BLaER1 treated with 17β-estradiol and CSF1 and Interleukin-3, amounts not matched to agents 10 nM and 100 nM (cell line): ENCODE data around the gene CLIP2.
"Not testable (repeated sequence)": the region's sequence is repeated elsewhere in the genome, so short reads cannot be mapped to it uniquely, and the experiment has no call there.

Experiments
- H3K27ac ChIP-seq, 11 experiments: shearing (Covaris generic); formaldehyde crosslinking; 2 replicates each; pipeline ENCODE4 v1.8.1; 2022
- H3K27me3 ChIP-seq, 11 experiments: shearing (Covaris generic); formaldehyde crosslinking; 2 replicates each; pipeline ENCODE4 v1.8.1; 2022
- H3K36me3 ChIP-seq, 11 experiments: shearing (Covaris generic); formaldehyde crosslinking; 2 replicates each; pipeline ENCODE4 v1.8.1; 2022
- H3K4me1 ChIP-seq, 10 experiments: shearing (Covaris generic); formaldehyde crosslinking; 2 replicates each; pipeline ENCODE4 v1.8.1; 2022
- H3K4me2 ChIP-seq, 11 experiments: shearing (Covaris generic); formaldehyde crosslinking; 2 replicates each; pipeline ENCODE4 v1.8.1; 2022
- H3K4me3 ChIP-seq, 10 experiments: shearing (Covaris generic); formaldehyde crosslinking; 2 replicates each; pipeline ENCODE4 v1.8.1; 2022
- H3K9ac ChIP-seq, 11 experiments: shearing (Covaris generic); formaldehyde crosslinking; 2 replicates each; pipeline ENCODE4 v1.8.1; 2022
- H3K9me3 ChIP-seq, 11 experiments: shearing (Covaris generic); formaldehyde crosslinking; replicated peaks in 1 of 11; 2 replicates each; pipeline ENCODE4 v1.8.1; 2022
- H4K20me1 ChIP-seq, 11 experiments: shearing (Covaris generic); formaldehyde crosslinking; 2 replicates each; pipeline ENCODE4 v1.8.1; 2022
- Cebpa-rat ChIP-seq, 11 experiments: shearing (Covaris generic); IDR thresholded peaks; 2 replicates each; pipeline ENCODE4 v1.8.1; 2022

CLIP2 gene

DNA sequence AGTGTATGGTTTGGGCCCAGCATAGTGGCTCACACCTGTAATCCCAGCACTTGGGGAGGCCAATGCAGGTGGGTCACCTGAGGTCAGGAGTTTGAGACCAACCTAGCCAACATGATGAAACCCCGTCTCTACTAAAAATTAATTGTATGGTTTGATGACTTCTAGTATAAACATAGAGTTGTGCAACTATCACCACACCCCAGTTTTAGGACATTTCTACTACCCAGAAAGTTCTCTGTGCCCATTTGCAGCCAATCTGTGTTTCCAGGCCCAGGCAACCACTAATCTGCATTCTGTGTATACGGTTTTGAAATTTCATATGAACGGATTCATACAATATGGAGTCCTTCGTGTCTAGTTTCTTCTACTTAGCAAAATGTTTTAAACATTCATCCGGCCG, 20.0 kb downstream of the CLIP2 start:
- Histone ChIP-seq H3K27me3 (no peaks in the 10 kb centered on the region), H4K20me1 (peaks cover 75 to 100% (median 91%) of the 10 kb centered on the region in 11 experiments)
- TF ChIP-seq Cebpa-rat (IDR thresholded peaks at IDR 0.05): no peak

DNA sequence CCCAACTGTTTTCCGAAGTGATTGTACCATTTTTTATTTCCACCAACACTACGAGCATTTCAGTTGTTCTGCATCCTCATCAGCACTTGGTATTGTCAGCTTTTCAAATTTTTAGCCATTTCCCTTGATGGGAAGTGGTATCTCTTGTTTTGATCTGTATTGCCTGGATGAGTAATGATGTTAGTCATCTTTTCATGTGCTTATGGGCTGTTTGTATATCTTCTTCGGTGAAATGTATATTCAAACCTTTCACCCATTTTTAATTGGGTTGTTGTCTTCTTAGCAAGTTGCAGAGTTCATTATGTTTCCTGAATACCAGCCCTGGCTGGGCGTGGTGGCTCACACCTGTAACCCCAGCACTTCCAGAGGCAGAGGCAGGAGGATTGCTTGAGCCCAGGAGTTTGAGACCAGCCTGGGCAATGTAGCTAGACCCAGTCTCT, 22.1 kb downstream of the CLIP2 start:
- 0 out of 20 replicates have a peak overlapping the region, but pooled peaks of 1 of the 10 experiments have one; percentile 18 for H3K4me3 ChIP-seq
- H3K4me2 ChIP-seq: peak overlapping the region; percentile 3 to 85 (median 49); a peak in 14 of 22 replicates
- H3K27me3 ChIP-seq: no peaks in the 10 kb centered on the region
- H3K36me3 ChIP-seq: peaks cover 5 to 54% (median 30%) of the 10 kb centered on the region in 11 experiments; a peak in 18 of 22 replicates
- peaks cover 36 to 85% (median 66%) of the 10 kb centered on the region in 10 experiments for H3K4me1 ChIP-seq
- peak overlapping the region in 1 of 11 experiments; percentile 38; a peak in 1 of 22 replicates for H3K27ac ChIP-seq
- no peak for TF ChIP-seq Cebpa-rat (IDR thresholded peaks at IDR 0.05)
- H3K9ac ChIP-seq: no peak overlapping the region
- H4K20me1 ChIP-seq: peaks cover 72 to 100% (median 89%) of the 10 kb centered on the region in 11 experiments
- H3K9me3 ChIP-seq: peaks cover 7 to 19% (median 14%) of the 10 kb centered on the region in 11 experiments; a peak in 21 of 22 replicates

More for the DNA sequence above, 20.0 kb downstream of the CLIP2 start:
- H3K9ac ChIP-seq: no peak overlapping the region
- H3K4me2 ChIP-seq: peak overlapping the region in 1 of 11 experiments; percentile 1; a peak in 1 of 22 replicates
- no peak overlapping the region for H3K27ac ChIP-seq
- H3K4me3 ChIP-seq: no peak overlapping the region
- peaks cover 5 to 51% (median 30%) of the 10 kb centered on the region in 11 experiments; a peak in 17 of 22 replicates for H3K36me3 ChIP-seq
- H3K9me3 ChIP-seq: peaks cover 7 to 19% (median 14%) of the 10 kb centered on the region in 11 experiments; a peak in 21 of 22 replicates
- H3K4me1 ChIP-seq: peaks cover 48 to 95% (median 77%) of the 10 kb centered on the region in 10 experiments

DNA sequence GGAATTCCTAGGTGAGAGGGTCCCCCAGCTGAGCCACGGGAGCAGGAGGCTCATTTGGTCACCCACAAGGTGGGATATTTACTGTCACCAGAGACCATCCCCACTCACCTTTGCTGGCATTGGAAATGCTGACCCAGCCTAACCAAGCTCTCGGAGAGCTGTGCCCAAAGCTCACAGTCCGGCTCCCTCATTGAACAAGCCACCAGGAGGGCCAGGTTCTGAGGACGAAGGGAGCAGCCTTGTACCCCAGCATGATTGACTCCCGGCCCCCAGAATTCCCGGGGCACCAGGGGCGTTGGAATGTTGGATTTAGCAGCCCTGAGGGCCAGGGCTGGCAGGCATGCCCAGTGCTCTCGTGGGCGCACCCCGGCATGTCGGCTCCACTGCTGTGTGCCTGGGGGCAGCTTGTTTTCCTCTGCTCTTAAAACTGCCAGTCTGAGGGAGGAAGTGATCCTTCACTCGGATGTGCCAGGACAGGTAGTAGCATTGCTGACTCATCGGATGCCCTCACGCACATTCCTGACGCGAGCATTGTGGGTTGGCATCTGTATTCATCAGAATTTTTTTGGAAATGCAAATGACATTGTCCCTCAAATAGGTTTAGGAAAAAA, 23.3 kb downstream of the CLIP2 start:
- peaks cover 72 to 100% (median 89%) of the 10 kb centered on the region in 11 experiments for H4K20me1 ChIP-seq
- H3K4me1 ChIP-seq: peaks cover 24 to 73% (median 54%) of the 10 kb centered on the region in 10 experiments
- peak overlapping the region in 5 of 11 experiments; percentile 3 to 46 (median 42); a peak in 9 of 22 replicates for H3K27ac ChIP-seq
- H3K9ac ChIP-seq: peak overlapping the region in 5 of 11 experiments; percentile 9 to 46 (median 42); a peak in 5 of 22 replicates
- peaks cover 7 to 19% (median 14%) of the 10 kb centered on the region in 11 experiments; a peak in 21 of 22 replicates for H3K9me3 ChIP-seq
- peak overlapping the region; percentile 33 to 85 (median 60) for H3K4me2 ChIP-seq
- H3K27me3 ChIP-seq: no peaks in the 10 kb centered on the region
- no peak for TF ChIP-seq Cebpa-rat (IDR thresholded peaks at IDR 0.05)
- H3K4me3 ChIP-seq: no peak overlapping the region
- H3K36me3 ChIP-seq: peaks cover 14 to 66% (median 40%) of the 10 kb centered on the region in 11 experiments

DNA sequence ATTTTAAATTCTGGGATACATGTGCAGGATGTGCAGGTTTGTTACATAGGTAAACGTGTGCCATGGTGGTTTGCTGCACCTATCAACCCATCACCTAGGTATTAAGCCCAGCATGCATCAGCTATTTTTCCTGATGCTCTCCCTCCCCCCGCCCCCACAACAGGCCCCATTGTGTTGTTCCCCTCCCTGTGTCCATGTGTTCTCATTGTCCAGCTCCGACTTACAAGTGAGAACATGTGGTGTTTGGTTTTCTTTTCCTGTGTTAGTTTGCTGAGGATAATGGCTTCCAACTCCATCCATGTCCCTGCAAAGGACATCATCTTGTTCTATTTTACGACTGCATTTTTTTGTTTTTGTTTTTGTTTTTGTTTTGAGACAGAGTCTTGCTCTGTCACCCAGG, 26.7 kb downstream of the CLIP2 start:
- not testable (repeated sequence) for H3K4me2 ChIP-seq, H3K27ac ChIP-seq, H3K4me3 ChIP-seq, H3K27me3 ChIP-seq, H3K9me3 ChIP-seq, H3K9ac ChIP-seq
- peaks cover 35 to 56% (median 44%) of the 10 kb centered on the region in 10 experiments for H3K4me1 ChIP-seq
- peaks cover 63 to 100% (median 97%) of the 10 kb centered on the region in 11 experiments for H4K20me1 ChIP-seq
- H3K36me3 ChIP-seq: peaks cover 34 to 67% (median 48%) of the 10 kb centered on the region in 11 experiments

DNA sequence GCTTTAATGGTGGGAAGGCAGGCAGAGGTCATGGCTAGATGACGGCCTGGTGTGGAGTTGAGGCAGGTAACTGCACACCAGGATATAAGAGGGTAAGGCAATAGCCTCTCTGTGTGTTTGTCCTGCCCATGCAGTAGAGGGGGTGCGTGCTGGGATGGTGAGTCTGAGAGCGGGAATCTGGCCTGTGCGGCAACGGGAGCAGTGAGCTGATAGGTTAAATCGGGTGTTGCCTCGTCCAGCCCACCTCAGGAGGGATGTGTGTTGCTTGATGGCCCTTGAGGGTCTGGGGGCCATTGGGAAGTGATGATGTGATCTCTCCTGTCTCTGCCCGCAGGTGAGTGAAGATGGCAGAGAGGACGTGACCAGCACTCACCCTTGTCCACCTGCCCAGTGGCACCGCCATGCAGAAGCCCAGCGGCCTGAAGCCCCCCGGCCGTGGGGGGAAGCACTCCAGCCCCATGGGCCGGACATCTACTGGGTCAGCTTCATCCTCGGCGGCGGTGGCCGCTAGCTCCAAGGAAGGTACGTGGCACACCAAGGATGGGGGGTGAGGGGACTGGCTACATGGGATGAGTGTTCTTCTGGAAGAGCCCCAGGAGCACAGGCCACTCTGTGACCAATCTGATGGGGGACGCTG, 28.1 kb downstream of the CLIP2 start:
- no peak overlapping the region for H3K9ac ChIP-seq
- no peaks in the 10 kb centered on the region for H3K27me3 ChIP-seq
- H3K9me3 ChIP-seq: no peaks in the 10 kb centered on the region
- H3K4me2 ChIP-seq: no peak overlapping the region
- peaks cover 24 to 44% (median 31%) of the 10 kb centered on the region in 10 experiments for H3K4me1 ChIP-seq
- no peak for TF ChIP-seq Cebpa-rat (IDR thresholded peaks at IDR 0.05)
- H3K36me3 ChIP-seq: peaks cover 39 to 76% (median 60%) of the 10 kb centered on the region in 11 experiments
- H3K4me3 ChIP-seq: no peak overlapping the region
- no peak overlapping the region for H3K27ac ChIP-seq
- peaks cover 59 to 96% (median 89%) of the 10 kb centered on the region in 11 experiments for H4K20me1 ChIP-seq

DNA sequence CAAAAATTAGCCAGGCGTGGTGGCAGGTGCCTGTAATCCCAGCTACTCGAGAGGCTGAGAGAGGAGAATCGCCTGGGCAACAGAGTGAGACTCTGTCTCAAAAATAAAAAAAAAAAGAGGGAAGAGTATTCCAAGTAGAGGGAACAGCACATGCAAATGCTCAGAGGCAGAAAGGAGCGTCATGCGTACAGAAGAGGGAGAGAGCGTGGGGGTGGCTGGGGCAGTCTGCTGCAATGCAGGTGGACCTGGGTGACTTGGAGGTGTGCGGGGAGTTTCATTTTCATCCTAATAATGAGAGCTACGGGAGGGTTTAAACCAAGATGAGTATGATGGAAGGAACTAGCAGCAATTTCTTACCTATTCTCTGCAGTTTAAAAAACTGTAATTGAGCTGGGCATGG, 28.8 kb downstream of the CLIP2 start:
- no peaks in the 10 kb centered on the region for H3K27me3 ChIP-seq
- no peak overlapping the region for H3K4me2 ChIP-seq
- H3K9me3 ChIP-seq: no peaks in the 10 kb centered on the region
- H3K27ac ChIP-seq: no peak overlapping the region
- peaks cover 52 to 95% (median 81%) of the 10 kb centered on the region in 11 experiments; a peak in 21 of 22 replicates for H4K20me1 ChIP-seq
- H3K4me3 ChIP-seq: no peak overlapping the region
- no peak overlapping the region for H3K9ac ChIP-seq
- H3K36me3 ChIP-seq: peaks cover 47 to 78% (median 64%) of the 10 kb centered on the region in 11 experiments
- H3K4me1 ChIP-seq: peaks cover 18 to 44% (median 27%) of the 10 kb centered on the region in 10 experiments
- TF ChIP-seq Cebpa-rat (IDR thresholded peaks at IDR 0.05): no peak

DNA sequence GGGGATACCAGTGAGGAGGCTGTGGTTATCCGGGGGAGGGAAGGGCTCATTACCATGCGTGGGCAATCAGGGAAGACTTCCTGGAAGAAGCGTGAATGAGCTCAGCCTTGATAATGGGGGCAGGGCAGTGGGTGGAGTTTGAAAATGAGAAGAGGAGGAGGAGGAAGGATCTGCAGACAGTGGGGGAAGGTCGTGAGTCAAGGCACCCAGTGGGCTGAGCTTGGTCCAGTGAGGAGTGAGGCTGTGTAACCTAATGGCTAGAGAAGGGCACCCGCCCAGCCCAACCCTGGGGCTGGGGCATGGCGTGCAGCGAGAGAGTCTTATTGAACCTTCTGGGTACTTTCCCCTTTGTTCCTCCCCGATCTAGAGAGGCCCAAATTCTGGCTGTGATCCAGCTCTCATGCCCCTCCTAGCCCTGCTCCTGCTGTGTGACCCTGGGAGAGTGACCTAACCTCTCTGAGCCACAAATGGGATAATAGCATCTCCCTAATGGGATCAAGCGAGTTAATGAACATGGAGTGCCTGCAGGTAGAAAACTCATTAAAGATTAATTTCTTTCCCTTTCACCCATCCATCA, 31.5 kb downstream of the CLIP2 start:
- peaks cover 47 to 95% (median 75%) of the 10 kb centered on the region in 11 experiments; a peak in 21 of 22 replicates for H4K20me1 ChIP-seq
- no peak for TF ChIP-seq Cebpa-rat (IDR thresholded peaks at IDR 0.05)
- no peak overlapping the region for H3K4me3 ChIP-seq
- H3K27ac ChIP-seq: peak overlapping the region in 3 of 11 experiments; percentile 1 to 20 (median 10); a peak in 4 of 22 replicates
- peaks cover 25 to 55% (median 46%) of the 10 kb centered on the region in 10 experiments for H3K4me1 ChIP-seq
- H3K4me2 ChIP-seq: peak overlapping the region; percentile 4 to 76 (median 40); a peak in 16 of 22 replicates
- peaks cover 0 to 8% (median 0%) of the 10 kb centered on the region in 11 experiments; a peak in 3 of 22 replicates for H3K9me3 ChIP-seq
- peaks cover 74 to 98% (median 91%) of the 10 kb centered on the region in 11 experiments for H3K36me3 ChIP-seq
- no peak overlapping the region for H3K9ac ChIP-seq
- no peaks in the 10 kb centered on the region for H3K27me3 ChIP-seq

DNA sequence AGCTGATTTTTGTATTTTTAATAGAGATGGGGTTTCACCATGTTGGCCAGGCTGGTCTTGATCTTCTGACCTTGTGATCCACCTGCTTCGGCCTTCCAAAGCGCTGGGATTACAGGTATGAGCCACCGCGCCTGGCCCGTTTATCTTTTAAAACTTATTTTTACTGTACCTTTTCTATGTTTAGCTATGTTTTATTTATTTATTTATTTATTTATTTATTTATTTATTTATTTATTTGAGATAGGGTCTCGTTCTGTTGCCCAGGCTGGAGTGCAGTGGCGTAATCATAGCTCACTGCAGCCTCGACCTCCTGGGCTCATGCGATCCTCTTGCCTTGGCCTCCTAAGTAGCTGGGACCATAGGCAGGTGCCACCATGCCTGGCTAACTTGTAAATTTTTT, 33.7 kb downstream of the CLIP2 start:
- Histone ChIP-seq H4K20me1 (peaks cover 32 to 95% (median 70%) of the 10 kb centered on the region in 11 experiments; a peak in 19 of 22 replicates), H3K36me3 (peaks cover 74 to 100% (median 97%) of the 10 kb centered on the region in 11 experiments), H3K4me1 (peaks cover 25 to 77% (median 63%) of the 10 kb centered on the region in 10 experiments), H3K4me2 (peak overlapping the region in 10 of 11 experiments; percentile 14 to 73 (median 61); a peak in 17 of 22 replicates), H3K27ac (peak overlapping the region in 1 of 11 experiments; percentile 48; a peak in 1 of 22 replicates)
- not testable (repeated sequence) for H3K9me3 ChIP-seq, H3K9ac ChIP-seq, H3K4me3 ChIP-seq, H3K27me3 ChIP-seq
